HCT116 (cell line): ENCODE results near the gene SLC1A1. TPM values are rescaled to one million over a fixed set of nuclear protein-coding genes. Genes with fewer than 3 reads are reported as not detected.

ENCODE experiments used
- ATAC-seq: fragments of 200-7000 bp; cut with Tn5 transposase; 2 replicates; pipeline ENCODE4 v1.9.1; 2020; ENCODE audit warnings: mild to moderate bottlenecking, moderate library complexity
- BruUV-seq: library from RNA; stranded (reverse); fragments of 400-500 nt; replicated peaks from 2 replicates; lab custom pipeline; 2021; lab: Mats Ljungman, UMichigan
- CTCF ChIA-PET: fragments of 300-600 bp; sonication (Branson Sonifier 250); formaldehyde crosslinking; loops from one replicate; lab custom pipeline; 2021; ENCODE audit warnings: antibody characterized with exemption; lab: Charles Lee
- POLR2A ChIA-PET: fragments of 300-600, 350-600 bp; sonication (Branson Sonifier 250); formaldehyde crosslinking; loops from one replicate; lab custom pipeline; 2021; ENCODE audit warnings: antibody characterized with exemption; lab: Charles Lee
- RAD21 ChIA-PET, 2 experiments: fragments of 300-600 bp; sonication (Branson Sonifier 250); formaldehyde crosslinking; loops; one replicate each; lab custom pipeline; 2023; ENCODE audit warnings: low total read pairs in 2 of 2; ENCODE audit not compliant: uncharacterized antibody in 2 of 2, unreplicated experiment in 2 of 2, low non-redundant PET in 1 of 2; lab: Charles Lee
- DNase-seq: peaks from one replicate; pipeline ENCODE4 v3.0.0-alpha.2; 2010; ENCODE audit warnings: low read depth, low spot score
- H2AFZ ChIP-seq: fragments of 200-600 bp; shearing (Covaris generic), sonication (generic); 2 replicates; pipeline ENCODE4 v1.6.1; 2017; ENCODE audit warnings: low read depth, mixed run types, mixed read lengths, antibody characterized with exemption, low read length; ENCODE audit not compliant: poor library complexity, severe bottlenecking
- H3K27ac ChIP-seq: 2 replicates; pipeline ENCODE4 v1.5.1; 2012; ENCODE audit warnings: low read depth, low read length
- H3K27me3 ChIP-seq: fragments of 200-600 bp; sonication (generic); 2 replicates; pipeline ENCODE4 v1.6.1; 2016; ENCODE audit warnings: mixed run types, low read length, mixed read lengths; ENCODE audit not compliant: insufficient read depth
- H3K36me3 ChIP-seq, 2 experiments: fragments of 200-500 bp in 1 of 2; fragments of 200-600 bp in 1 of 2; sonication (Bioruptor generic) in 1 of 2; sonication (generic) in 1 of 2; 2 replicates each; pipeline versions ENCODE4 v1.5.1 to v1.6.1; 2014 to 2016; ENCODE audit warnings: low read length in 2 of 2, inconsistent platforms in 1 of 2, mixed read lengths in 1 of 2, mixed run types in 1 of 2; ENCODE audit not compliant: insufficient read depth in 2 of 2, control insufficient read depth in 1 of 2
- H3K4me1 ChIP-seq, 2 experiments: fragments of 200-600 bp in 1 of 2; sonication (generic) in 1 of 2; 2 replicates each; pipeline versions ENCODE4 v1.5.1 to v1.6.1; 2012 to 2017; ENCODE audit warnings: low read length in 2 of 2, inconsistent platforms in 1 of 2, mild to moderate bottlenecking in 1 of 2, mixed read lengths in 1 of 2, mixed run types in 1 of 2, moderate library complexity in 1 of 2; ENCODE audit not compliant: insufficient read depth in 2 of 2, control insufficient read depth in 1 of 2
- H3K4me2 ChIP-seq: fragments of 200-600 bp; sonication (generic); 2 replicates; pipeline ENCODE4 v1.6.1; 2017; ENCODE audit warnings: mixed run types, low read length, mixed read lengths
- H3K4me3 ChIP-seq, 2 experiments: fragments of 200-600 bp in 1 of 2; sonication (generic) in 1 of 2; replicated peaks in 1 of 2; 2 replicates each; pipeline ENCODE4 v1.5.1; 2011 to 2016; ENCODE audit warnings: low read length in 2 of 2, control low read depth in 1 of 2, low read depth in 1 of 2, mild to moderate bottlenecking in 1 of 2, mixed read lengths in 1 of 2, mixed run types in 1 of 2
- H3K79me2 ChIP-seq: fragments of 200-600 bp; sonication (generic); 2 replicates; pipeline ENCODE4 v1.6.1; 2017; ENCODE audit warnings: mild to moderate bottlenecking, mixed run types, low read length, moderate library complexity, mixed read lengths; ENCODE audit not compliant: insufficient read depth
- H3K9ac ChIP-seq: fragments of 200-600 bp; sonication (generic); 2 replicates; pipeline ENCODE4 v1.6.1; 2016; ENCODE audit warnings: low read length, mixed read lengths
- H3K9me2 ChIP-seq: fragments of 200-600 bp; sonication (generic), shearing (Covaris generic); 2 replicates; pipeline ENCODE4 v1.6.1; 2017; ENCODE audit warnings: mixed run types, mild to moderate bottlenecking, moderate library complexity; ENCODE audit not compliant: insufficient read depth
- H3K9me3 ChIP-seq, 2 experiments: fragments of 200-500 bp in 1 of 2; fragments of 200-600 bp in 1 of 2; sonication (Bioruptor generic) in 1 of 2; sonication (generic) in 1 of 2; 2 replicates each; pipeline ENCODE4 v1.6.1; 2014 to 2017; ENCODE audit warnings: low read length in 2 of 2, mixed read lengths in 2 of 2, inconsistent platforms in 1 of 2, low read depth in 1 of 2, mild to moderate bottlenecking in 1 of 2, mixed run types in 1 of 2, moderate library complexity in 1 of 2; ENCODE audit not compliant: control insufficient read depth in 1 of 2, insufficient read depth in 1 of 2
- H4K20me1 ChIP-seq: fragments of 200-600 bp; sonication (generic), shearing (Covaris generic); 2 replicates; pipeline ENCODE4 v1.6.1; 2017; ENCODE audit warnings: mixed run types, mild to moderate bottlenecking, moderate library complexity; ENCODE audit not compliant: insufficient read depth
- CBX3 ChIP-seq: IDR thresholded peaks from 2 replicates; pipeline ENCODE4 v1.6.1; 2012; ENCODE audit warnings: low read depth
- CEBPB ChIP-seq: IDR thresholded peaks from 2 replicates; pipeline ENCODE4 v1.6.1; 2012; ENCODE audit warnings: low read depth
- EGR1 ChIP-seq: IDR thresholded peaks from 2 replicates; pipeline ENCODE4 v1.6.1; 2012; ENCODE audit warnings: low read depth
- ELF1 ChIP-seq: IDR thresholded peaks from 2 replicates; pipeline ENCODE4 v1.6.1; 2012; ENCODE audit warnings: low read depth, borderline replicate concordance
- EZH2 ChIP-seq: fragments of 200-600 bp; sonication (generic); IDR thresholded peaks from 2 replicates; pipeline ENCODE4 v1.6.1; 2017; ENCODE audit warnings: antibody characterized with exemption, mixed run types
- EZH2phosphoT487 ChIP-seq: fragments of 200-600 bp; IDR thresholded peaks from 2 replicates; pipeline ENCODE4 v1.6.1; 2018; ENCODE audit warnings: antibody characterized with exemption, borderline replicate concordance
- JUND ChIP-seq: IDR thresholded peaks from 2 replicates; pipeline ENCODE4 v1.6.1; 2012
- POLR2A ChIP-seq: IDR thresholded peaks from 2 replicates; pipeline ENCODE4 v1.7.0; 2011; ENCODE audit warnings: borderline replicate concordance; ENCODE audit not compliant: insufficient read depth, insufficient read length; ENCODE audit errors: extremely low read depth
- POLR2AphosphoS5 ChIP-seq: IDR thresholded peaks from 2 replicates; pipeline ENCODE4 v1.6.1; 2011; ENCODE audit warnings: mild to moderate bottlenecking, low read depth, low read length, moderate library complexity
- RAD21 ChIP-seq: IDR thresholded peaks from 2 replicates; pipeline ENCODE4 v1.6.1; 2012; ENCODE audit warnings: low read depth, mild to moderate bottlenecking
- SIN3A ChIP-seq: IDR thresholded peaks from 2 replicates; pipeline ENCODE4 v1.6.1; 2012; ENCODE audit warnings: low read depth
- SP1 ChIP-seq: IDR thresholded peaks from 2 replicates; pipeline ENCODE4 v1.6.1; 2012; ENCODE audit warnings: low read depth
- SRF ChIP-seq: IDR thresholded peaks from 2 replicates; pipeline ENCODE4 v1.6.1; 2012; ENCODE audit warnings: low read depth
- TCF7L2 ChIP-seq: IDR thresholded peaks from 2 replicates; pipeline ENCODE4 v1.7.0; 2011; ENCODE audit warnings: borderline replicate concordance, inconsistent platforms; ENCODE audit not compliant: insufficient read depth, insufficient read length; ENCODE audit errors: extremely low read depth
- YY1 ChIP-seq: IDR thresholded peaks from 2 replicates; pipeline ENCODE4 v1.6.1; 2011; ENCODE audit warnings: low read length, low read depth, moderate library complexity, mild to moderate bottlenecking; ENCODE audit not compliant: insufficient replicate concordance; ENCODE audit errors: extremely low read depth
- ZNF274 ChIP-seq: fragments of 200-500 bp; sonication (Bioruptor generic); IDR thresholded peaks from 2 replicates; pipeline ENCODE4 v1.6.1; 2014; ENCODE audit warnings: mild to moderate bottlenecking, low read depth, low read length, inconsistent platforms
- intact Hi-C: fragments of 100-400 bp; cut with micrococcal nuclease; formaldehyde crosslinking; loops from 2 replicates; pipeline ENCODE4 v1.10.0; 2022
- total RNA-seq: library from RNA; stranded (reverse); gene quantifications from one replicate; pipeline ENCODE4 v1.2.1, GENCODE V29; 2021; ENCODE audit not compliant: unreplicated experiment
- TF ChIP-seq, protein P1 (sequence below), 3 experiments: fragments of 200-600 bp in 1 of 3; sonication (generic) in 1 of 3; IDR thresholded peaks in 2 of 3; conservative IDR thresholded peaks in 1 of 3; 2 replicates each; pipeline ENCODE4 v1.5.1; 2012 to 2017; ENCODE audit warnings: low read depth in 2 of 3, low read length in 2 of 3, antibody characterized with exemption in 1 of 3, borderline replicate concordance in 1 of 3, control low read depth in 1 of 3, mild to moderate bottlenecking in 1 of 3, mixed read lengths in 1 of 3, mixed run types in 1 of 3, moderate library complexity in 1 of 3; ENCODE audit not compliant: insufficient read depth in 1 of 3
- TF ChIP-seq, protein P2 (sequence below): IDR thresholded peaks from 2 replicates; pipeline ENCODE4 v1.6.1; 2012
- TF ChIP-seq, protein P3 (sequence below): IDR thresholded peaks from 2 replicates; pipeline ENCODE4 v1.6.1; 2012; ENCODE audit warnings: low read depth

The SLC1A1 gene
- total RNA-seq, 1 experiment from 2014 or later = 6.8 TPM

DNA sequence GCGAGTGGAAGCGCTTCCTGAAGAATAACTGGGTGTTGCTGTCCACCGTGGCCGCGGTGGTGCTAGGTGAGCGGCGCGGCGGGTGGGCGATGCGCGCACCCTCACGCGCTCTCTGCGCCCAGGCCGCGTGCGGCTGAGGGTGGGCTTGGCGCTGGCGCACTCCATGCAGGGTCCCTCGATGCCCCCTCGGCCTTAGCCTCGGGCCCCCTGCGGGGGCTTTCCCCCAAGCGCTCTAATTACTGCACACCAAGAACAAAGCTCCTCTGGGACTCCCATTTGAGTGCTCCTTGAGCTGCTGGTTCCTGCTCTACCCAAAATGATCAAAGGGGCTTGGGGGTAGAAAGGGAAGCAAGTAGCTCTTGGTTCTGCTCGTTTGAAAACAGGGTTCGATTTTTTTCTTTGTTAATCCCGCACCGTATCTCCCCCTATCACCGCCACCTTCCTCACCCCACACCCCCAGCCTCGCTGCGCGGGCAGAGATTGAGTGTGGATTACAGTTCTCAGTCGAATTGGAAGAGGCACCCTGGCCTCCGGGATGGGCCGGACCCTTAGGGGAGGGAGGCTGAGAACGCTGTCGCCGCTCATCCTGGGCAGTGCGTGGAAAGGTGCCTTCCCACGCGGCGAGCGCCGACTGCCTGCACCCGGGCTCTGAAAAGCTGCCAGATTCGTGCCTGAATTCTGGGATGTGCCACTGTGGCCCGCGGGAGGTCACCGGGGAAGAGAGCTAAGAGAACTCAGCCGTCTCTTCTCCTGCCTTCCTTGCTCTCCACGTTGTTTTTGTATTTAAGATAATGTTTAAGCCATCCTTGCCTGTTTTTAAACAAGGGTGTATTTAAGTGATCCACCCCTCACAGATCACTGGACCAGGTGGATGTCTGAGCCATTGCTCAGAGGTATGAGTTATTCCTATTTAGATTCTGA lies 697 bp downstream of the SLC1A1 start:
- POLR2A ChIA-PET = interaction anchor here (0.9 kb wide), 1 partner anchor 10 kb away, joined by 3 read pairs; no protein-coding TSS in a partner anchor
- Histone ChIP-seq H3K9ac (peak overlapping the region; percentile 57), H3K9me2 (no peaks in the 10 kb centered on the region), H2AFZ (peak overlapping the region; percentile 88), H3K79me2 (no peaks in the 10 kb centered on the region), H3K4me2 (peak overlapping the region; percentile 98), H3K4me1 (peaks cover 4 to 12% of the 10 kb centered on the region in 2 experiments; a peak in 3 of 4 replicates), H3K4me3 (peak overlapping the region; percentile 72 to 73), H3K27me3 (no peaks in the 10 kb centered on the region), H3K27ac (peak overlapping the region; percentile 43; the same call in 1 of the 2 replicates), H3K36me3 (no peaks in the 10 kb centered on the region), H4K20me1 (no peaks in the 10 kb centered on the region), H3K9me3 (no peaks in the 10 kb centered on the region)
- TF ChIP-seq, protein P1, sequence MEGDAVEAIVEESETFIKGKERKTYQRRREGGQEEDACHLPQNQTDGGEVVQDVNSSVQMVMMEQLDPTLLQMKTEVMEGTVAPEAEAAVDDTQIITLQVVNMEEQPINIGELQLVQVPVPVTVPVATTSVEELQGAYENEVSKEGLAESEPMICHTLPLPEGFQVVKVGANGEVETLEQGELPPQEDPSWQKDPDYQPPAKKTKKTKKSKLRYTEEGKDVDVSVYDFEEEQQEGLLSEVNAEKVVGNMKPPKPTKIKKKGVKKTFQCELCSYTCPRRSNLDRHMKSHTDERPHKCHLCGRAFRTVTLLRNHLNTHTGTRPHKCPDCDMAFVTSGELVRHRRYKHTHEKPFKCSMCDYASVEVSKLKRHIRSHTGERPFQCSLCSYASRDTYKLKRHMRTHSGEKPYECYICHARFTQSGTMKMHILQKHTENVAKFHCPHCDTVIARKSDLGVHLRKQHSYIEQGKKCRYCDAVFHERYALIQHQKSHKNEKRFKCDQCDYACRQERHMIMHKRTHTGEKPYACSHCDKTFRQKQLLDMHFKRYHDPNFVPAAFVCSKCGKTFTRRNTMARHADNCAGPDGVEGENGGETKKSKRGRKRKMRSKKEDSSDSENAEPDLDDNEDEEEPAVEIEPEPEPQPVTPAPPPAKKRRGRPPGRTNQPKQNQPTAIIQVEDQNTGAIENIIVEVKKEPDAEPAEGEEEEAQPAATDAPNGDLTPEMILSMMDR (IDR thresholded peaks at IDR 0.05 in 2 of 3, conservative IDR thresholded peaks at IDR 0.05 in 1 of 3; ENCODE audit: borderline replicate concordance in 1 of 3, insufficient read depth in 1 of 3, low read depth in 2 of 3, low read length in 2 of 3) = no peak
- TF ChIP-seq ZNF274 (no peak), SIN3A (no peak; the same call in 1 of the 2 replicates), CEBPB (no peak), YY1 (no peak), CBX3 (no peak), SRF (no peak), EZH2phosphoT487 (no peak), RAD21 (no peak), EGR1 (no peak), POLR2AphosphoS5 (no peak), JUND (no peak), POLR2A (no peak), TCF7L2 (no peak), SP1 (no peak), ELF1 (no peak), EZH2 (no peak)
- TF ChIP-seq, protein P2, sequence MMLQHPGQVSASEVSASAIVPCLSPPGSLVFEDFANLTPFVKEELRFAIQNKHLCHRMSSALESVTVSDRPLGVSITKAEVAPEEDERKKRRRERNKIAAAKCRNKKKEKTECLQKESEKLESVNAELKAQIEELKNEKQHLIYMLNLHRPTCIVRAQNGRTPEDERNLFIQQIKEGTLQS = no peak
- TF ChIP-seq, protein P3, sequence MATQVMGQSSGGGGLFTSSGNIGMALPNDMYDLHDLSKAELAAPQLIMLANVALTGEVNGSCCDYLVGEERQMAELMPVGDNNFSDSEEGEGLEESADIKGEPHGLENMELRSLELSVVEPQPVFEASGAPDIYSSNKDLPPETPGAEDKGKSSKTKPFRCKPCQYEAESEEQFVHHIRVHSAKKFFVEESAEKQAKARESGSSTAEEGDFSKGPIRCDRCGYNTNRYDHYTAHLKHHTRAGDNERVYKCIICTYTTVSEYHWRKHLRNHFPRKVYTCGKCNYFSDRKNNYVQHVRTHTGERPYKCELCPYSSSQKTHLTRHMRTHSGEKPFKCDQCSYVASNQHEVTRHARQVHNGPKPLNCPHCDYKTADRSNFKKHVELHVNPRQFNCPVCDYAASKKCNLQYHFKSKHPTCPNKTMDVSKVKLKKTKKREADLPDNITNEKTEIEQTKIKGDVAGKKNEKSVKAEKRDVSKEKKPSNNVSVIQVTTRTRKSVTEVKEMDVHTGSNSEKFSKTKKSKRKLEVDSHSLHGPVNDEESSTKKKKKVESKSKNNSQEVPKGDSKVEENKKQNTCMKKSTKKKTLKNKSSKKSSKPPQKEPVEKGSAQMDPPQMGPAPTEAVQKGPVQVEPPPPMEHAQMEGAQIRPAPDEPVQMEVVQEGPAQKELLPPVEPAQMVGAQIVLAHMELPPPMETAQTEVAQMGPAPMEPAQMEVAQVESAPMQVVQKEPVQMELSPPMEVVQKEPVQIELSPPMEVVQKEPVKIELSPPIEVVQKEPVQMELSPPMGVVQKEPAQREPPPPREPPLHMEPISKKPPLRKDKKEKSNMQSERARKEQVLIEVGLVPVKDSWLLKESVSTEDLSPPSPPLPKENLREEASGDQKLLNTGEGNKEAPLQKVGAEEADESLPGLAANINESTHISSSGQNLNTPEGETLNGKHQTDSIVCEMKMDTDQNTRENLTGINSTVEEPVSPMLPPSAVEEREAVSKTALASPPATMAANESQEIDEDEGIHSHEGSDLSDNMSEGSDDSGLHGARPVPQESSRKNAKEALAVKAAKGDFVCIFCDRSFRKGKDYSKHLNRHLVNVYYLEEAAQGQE = no peak
- RAD21 ChIA-PET = interaction anchor here in 1 of 2 experiments (0.5 kb wide), 2 partner anchors 11 to 62 kb away, joined by 3 to 5 read pairs; no protein-coding TSS in a partner anchor
- DNase-seq = no peak
- intact Hi-C loops = no loop called here
- ATAC-seq = peak; percentile 16
- CTCF ChIA-PET = no interaction called here
- BruUV-seq = no TSS peak
